Heart left ventricle (tissue), 16 donors: Measurements from ENCODE around the gene GC. TPM values are rescaled to one million over a fixed set of nuclear protein-coding genes. Genes with fewer than 3 reads are reported as not detected.
"Not testable (repeated sequence)": the region's sequence is repeated elsewhere in the genome, so short reads cannot be mapped to it uniquely, and the experiment has no call there.

Source experiments
- ATAC-seq, 4 donors: fragments of 200-7000 bp; cut with Tn5 transposase; one replicate each; pipeline ENCODE4 v1.9.1; 2020 to 2022; ENCODE audit warnings: moderate library complexity in 4 of 4, mild to moderate bottlenecking in 3 of 4, moderate number of reproducible peaks in 1 of 4
- DNase-seq, 5 donors: peaks; one replicate each; pipeline ENCODE4 v3.0.0-alpha.2; 2020
- H3K27ac ChIP-seq, 12 donors: fragments of 200-600 bp; sonication (generic) in 4 of 12; one replicate each; pipeline versions ENCODE4 v1.5.0 to v1.8.0; 2016 to 2022; ENCODE audit warnings: mild to moderate bottlenecking in 2 of 12
- H3K27me3 ChIP-seq, 9 donors: fragments of 200-600 bp; sonication (generic) in 2 of 9; one replicate each; pipeline versions ENCODE4 v1.5.1 to v1.8.0; 2016 to 2022; ENCODE audit warnings: mild to moderate bottlenecking in 3 of 9
- H3K36me3 ChIP-seq, 9 donors: fragments of 200-600 bp; sonication (generic) in 2 of 9; one replicate each; pipeline versions ENCODE4 v1.5.0 to v1.8.0; 2018 to 2022; ENCODE audit warnings: mild to moderate bottlenecking in 2 of 9
- H3K4me1 ChIP-seq, 12 donors: fragments of 200-600 bp; sonication (generic) in 4 of 12; one replicate each; pipeline versions ENCODE4 v1.5.0 to v1.8.0; 2016 to 2022; ENCODE audit warnings: mild to moderate bottlenecking in 3 of 12
- H3K4me3 ChIP-seq, 12 donors: fragments of 200-600 bp; sonication (generic) in 4 of 12; one replicate each; pipeline versions ENCODE4 v1.5.0 to v1.8.0; 2017 to 2022; ENCODE audit warnings: mild to moderate bottlenecking in 9 of 12, moderate library complexity in 4 of 12
- H3K9me3 ChIP-seq, 12 donors: fragments of 200-600 bp; sonication (generic) in 4 of 12; one replicate each; pipeline versions ENCODE4 v1.5.0 to v1.8.0; 2016 to 2022; ENCODE audit warnings: mild to moderate bottlenecking in 1 of 12
- CTCF ChIP-seq, 12 donors: fragments of 200-600 bp; sonication (generic) in 4 of 12; IDR thresholded peaks; one replicate each; pipeline versions ENCODE4 v1.5.0 to v1.8.0; 2018 to 2022; ENCODE audit warnings: antibody characterized with exemption in 12 of 12, mild to moderate bottlenecking in 5 of 12
- POLR2A ChIP-seq, 2 donors: fragments of 450-650 bp; IDR thresholded peaks; one replicate each; pipeline ENCODE4 v1.6.1; 2017; ENCODE audit warnings: antibody characterized with exemption in 2 of 2, mild to moderate bottlenecking in 2 of 2, moderate library complexity in 2 of 2
- WGBS, 4 donors: extraction: QIAGEN DNeasy Blood & Tissue Kit in 2 of 4; methylation state at CpG; one replicate each; pipeline versions ENCODE4 v1.1.5 to v1.1.7; 2013 to 2018; 5-methylcytosine and 5-hydroxymethylcytosine counted together
- intact Hi-C, 10 donors: fragments of 100-400 bp; cut with DNase I; formaldehyde crosslinking; loops; one replicate each; pipeline versions ENCODE4 v1.11.1 to v1.14.2; 2022
- polyA plus RNA-seq, 2 donors: library from polyadenylated mRNA; stranded (reverse); fragments of 200-250 nt; gene quantifications; one replicate each; pipeline ENCODE4 v1.2.3, GENCODE V29; 2013
- total RNA-seq, 9 donors: library from RNA; depleted of rRNA in 2 of 9; stranded (reverse); fragments of >200 nt in 2 of 9; fragmentation: NEBNext Ultra II Directional in 3 of 9; extraction: Animal tissue kit (Norgen Biotek cat#: 25700) in 3 of 9; gene quantifications; one replicate each; pipeline versions ENCODE4 v1.1.0 to v1.2.4, GENCODE V29; 2016 to 2023
- donor health status: ischemic (EF 13 %, LVEDD 7.1; RV severe dilation, severe dysfunction).
- donor health status: healthy with polysubstance abuse.
- donor health status: DM: no; HTN: yes; CAD: no.
- donor health status: DM: no; HTN: no; CAD: no.
- donor health status: ischemic (EF 25% LVEDD 6.9; RV normal size, moderate dysfunction).
- donor health status: ischemic (EF 25% LVEDD 5.7; RV mildly dilated, moderate dysfunction).
- donor health status: healthy.
- donor health status: DM: yes; HTN: yes; CAD: no.
- donor health status: ischemic (EF 35%, LVEDD 5.7; RV mildly dilated, moderate dysfunction).
- donor health status: nonischemic (EF 11% LVEDD 7.7; RV severe dilation, severe dysfunction).
- donor health status: DM: yes; HTN: yes; CAD: no.
- donor health status: PGD.
- donor health status: ischemic (EF 29% LVEDD 5.4; RV normal size, mild dysfunction).
- donor health status: nonischemic (EF 23%, LVEDD 6.1; RV moderate dilation, normal function).

The GC gene
- total and polyA plus RNA-seq, 11 donors: 0.11 to 0.55 TPM; not detected in 9

GRCh38 chr4:71807469-71807868 is 23.6 kb upstream of the GC start:
- H3K27ac ChIP-seq: no peak overlapping the region
- no peak for TF ChIP-seq POLR2A (IDR thresholded peaks at IDR 0.05)
- TF ChIP-seq CTCF (IDR thresholded peaks at IDR 0.05): no peak
- no peak for DNase-seq
- H3K27me3 ChIP-seq: no peaks in the 10 kb centered on the region
- H3K4me1 ChIP-seq: no peaks in the 10 kb centered on the region
- no peak overlapping the region for H3K4me3 ChIP-seq
- WGBS, 4 donors: 72 to 77% (median 74%) methylated on average over 3 of the region's 3 CpGs
- no peaks in the 10 kb centered on the region for H3K9me3 ChIP-seq
- H3K36me3 ChIP-seq: no peaks in the 10 kb centered on the region
- ATAC-seq: no peak
- intact Hi-C loops: no loop called here

- H3K4me3 ChIP-seq, H3K27me3 ChIP-seq, DNase-seq, ATAC-seq, H3K4me1 ChIP-seq, H3K27ac ChIP-seq, H3K9me3 ChIP-seq, intact Hi-C loops, H3K36me3 ChIP-seq: not testable (repeated sequence)
- 68 to 74% (median 71%) methylated on average over 2 of the region's 2 CpGs for WGBS, 4 donors
These were observed 21.4 kb upstream of the GC start for GRCh38 chr4:71805230-71805629.

- intact Hi-C loops, DNase-seq, H3K27me3 ChIP-seq, H3K4me1 ChIP-seq, H3K36me3 ChIP-seq, H3K27ac ChIP-seq, H3K9me3 ChIP-seq, H3K4me3 ChIP-seq, ATAC-seq: not testable (repeated sequence)
- WGBS, 4 donors: 49 to 64% (median 53%) methylated on average over 4 of the region's 4 CpGs
These were observed 20.3 kb upstream of the GC start for GRCh38 chr4:71804017-71804697.

GRCh38 chr4:71785959-71786358 is 2.1 kb upstream of the GC start:
- Histone ChIP-seq H3K4me1 (no peaks in the 10 kb centered on the region), H3K4me3 (no peak overlapping the region), H3K36me3 (no peaks in the 10 kb centered on the region), H3K9me3 (no peaks in the 10 kb centered on the region), H3K27me3 (no peaks in the 10 kb centered on the region), H3K27ac (no peak overlapping the region)
- ATAC-seq: no peak
- intact Hi-C loops: no loop called here
- 45 to 62% (median 49%) methylated on average over 4 of the region's 4 CpGs for WGBS, 4 donors
- TF ChIP-seq CTCF (IDR thresholded peaks at IDR 0.05) (no peak), POLR2A (IDR thresholded peaks at IDR 0.05) (no peak)
- no peak for DNase-seq

GRCh38 chr4:71784569-71785197 is 804 bp upstream of the GC start:
- intact Hi-C loops: no loop called here
- Histone ChIP-seq H3K4me1 (no peaks in the 10 kb centered on the region), H3K27ac (no peak overlapping the region), H3K9me3 (no peaks in the 10 kb centered on the region), H3K36me3 (no peaks in the 10 kb centered on the region), H3K4me3 (no peak overlapping the region), H3K27me3 (no peaks in the 10 kb centered on the region)
- ATAC-seq: no peak
- TF ChIP-seq POLR2A (IDR thresholded peaks at IDR 0.05): no peak
- TF ChIP-seq CTCF (IDR thresholded peaks at IDR 0.05): no peak
- DNase-seq: no peak
